GM08714 (cell line): ENCODE results near the gene CYP2W1.

ENCODE experiments used
- H3K4me3 ChIP-seq: fragments of 200-500 bp; sonication (Bioruptor generic); 2 replicates; pipeline ENCODE4 v1.5.1; 2014; ENCODE audit warnings: mild to moderate bottlenecking, low read length, inconsistent platforms
- ZNF274 ChIP-seq: IDR thresholded peaks from 2 replicates; pipeline ENCODE4 v1.6.1; 2012; ENCODE audit warnings: mild to moderate bottlenecking, low read depth, low read length

Gene CYP2W1

DNA sequence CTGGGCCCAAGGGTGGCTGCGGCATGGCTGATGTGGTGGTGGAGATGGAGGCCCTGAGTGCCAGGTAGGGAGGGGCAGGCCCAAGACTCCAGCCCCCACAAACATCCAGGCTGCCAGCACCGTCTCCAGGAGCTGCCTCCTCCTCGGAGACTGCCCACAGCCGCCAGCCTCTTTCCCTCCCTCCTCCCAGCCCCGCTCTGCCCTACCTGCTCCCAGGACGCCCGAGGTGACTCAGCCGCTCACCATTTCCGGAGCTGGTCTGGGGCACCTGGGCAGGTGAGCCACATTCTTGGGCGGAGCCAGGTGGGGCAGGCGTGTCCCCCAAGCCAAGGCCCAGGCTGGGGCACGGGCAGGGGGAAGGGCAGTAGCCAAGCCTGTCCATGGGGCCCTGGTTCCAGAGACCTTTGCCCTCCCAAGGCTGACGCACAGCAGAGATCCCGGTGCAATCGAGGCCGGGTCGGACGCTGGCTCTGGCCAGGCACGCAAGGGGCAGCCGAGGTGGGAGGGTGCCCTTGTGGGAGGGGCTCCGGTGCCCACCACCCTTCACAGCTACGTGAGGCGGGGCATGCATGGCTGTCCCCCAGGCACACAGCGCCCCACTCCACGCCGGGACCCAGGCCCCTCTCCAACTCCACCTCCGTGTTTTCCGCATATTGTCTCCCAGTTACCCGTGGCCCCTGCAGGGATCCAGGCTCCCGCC is 37.3 kb upstream of the CYP2W1 start:
- no peak for TF ChIP-seq ZNF274
- no peak overlapping the region for H3K4me3 ChIP-seq

GRCh38 chr7:946256-946996 is 36.6 kb upstream of the CYP2W1 start:
- no peak overlapping the region for H3K4me3 ChIP-seq
- no peak for TF ChIP-seq ZNF274

DNA sequence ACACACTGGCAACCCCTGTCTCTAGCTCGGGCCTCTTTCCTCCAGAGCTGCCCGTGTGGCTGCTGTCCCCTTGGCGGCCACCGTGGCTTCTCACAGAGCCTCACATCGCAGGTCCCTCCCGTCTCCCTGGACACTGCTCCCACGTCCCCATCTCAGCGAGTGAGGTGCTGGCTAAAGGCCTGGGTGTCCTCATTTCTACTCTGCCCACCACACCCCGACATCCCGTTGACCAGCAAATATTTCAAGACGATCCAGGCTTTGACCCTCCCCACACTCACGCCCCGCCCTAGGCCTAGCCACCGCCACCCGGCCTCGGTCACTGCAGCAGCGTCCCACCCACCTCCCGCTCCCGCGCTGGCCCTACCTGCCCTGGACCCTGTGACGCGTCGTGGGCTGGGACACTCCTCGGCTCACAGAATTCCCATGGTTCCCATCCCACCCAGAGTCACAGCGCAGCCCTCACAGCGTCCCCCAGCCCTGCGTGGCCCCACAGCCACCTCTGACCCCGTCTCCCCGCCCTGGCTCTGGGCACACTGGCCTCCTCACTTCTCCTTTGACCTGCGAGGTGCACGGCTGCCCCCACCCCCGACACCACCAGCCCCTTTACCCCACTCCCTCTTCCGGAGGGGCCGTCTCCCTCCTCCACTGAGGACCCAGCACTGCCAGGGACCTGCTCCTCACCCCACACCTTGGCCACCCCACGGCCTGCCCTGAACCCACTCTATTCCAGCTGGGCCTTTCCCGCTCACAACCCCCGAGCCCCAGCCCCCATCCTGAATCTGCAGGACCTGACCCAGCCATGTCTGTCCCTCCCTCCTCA is 35.4 kb upstream of the CYP2W1 start:
- H3K4me3 ChIP-seq = no peak overlapping the region
- TF ChIP-seq ZNF274 = no peak

DNA sequence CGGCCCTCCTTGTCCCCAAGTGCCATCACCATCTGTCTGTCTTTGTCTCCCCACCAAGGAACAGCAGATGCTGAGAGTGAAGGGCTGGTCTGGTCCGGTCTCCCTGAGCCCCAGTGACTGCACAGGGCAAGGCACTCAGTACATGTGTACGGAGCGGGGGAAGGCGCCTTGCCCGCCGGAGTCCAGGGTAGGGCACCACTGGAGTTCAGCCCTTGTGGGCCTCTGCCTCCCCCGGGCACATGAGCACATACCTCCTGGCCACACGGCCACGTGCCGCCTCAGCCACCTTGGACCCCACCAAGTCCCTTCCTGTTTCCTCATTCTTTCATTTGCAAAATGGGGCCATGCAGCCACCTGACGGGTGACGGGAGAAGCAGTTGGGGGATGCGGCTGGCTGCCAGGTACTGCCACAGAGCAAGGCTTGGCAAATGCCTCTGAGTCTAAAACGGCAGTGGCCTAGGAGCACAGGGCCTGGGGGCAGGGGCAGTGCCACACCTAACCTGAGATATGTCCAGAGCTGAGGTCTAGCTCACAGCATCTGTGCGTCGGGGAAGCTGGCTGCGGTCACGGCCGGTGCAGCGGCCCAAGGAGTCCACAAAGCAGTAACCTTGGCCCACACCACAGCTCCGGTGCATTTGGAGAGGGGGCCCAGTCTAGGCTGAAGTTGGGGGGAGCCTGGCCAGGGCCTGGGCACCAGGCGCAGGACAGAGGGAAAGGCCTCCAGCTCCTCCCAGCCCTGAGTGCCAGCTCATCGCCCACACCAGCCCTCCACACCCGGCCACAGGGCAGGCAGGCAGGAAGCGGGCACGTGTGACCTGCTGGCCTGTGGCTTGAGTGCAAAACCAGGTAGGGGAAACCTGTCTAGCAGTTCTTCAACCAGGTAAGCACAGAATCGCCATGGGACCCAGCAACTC is 33.7 kb upstream of the CYP2W1 start:
- TF ChIP-seq ZNF274 = no peak
- no peak overlapping the region for H3K4me3 ChIP-seq

DNA sequence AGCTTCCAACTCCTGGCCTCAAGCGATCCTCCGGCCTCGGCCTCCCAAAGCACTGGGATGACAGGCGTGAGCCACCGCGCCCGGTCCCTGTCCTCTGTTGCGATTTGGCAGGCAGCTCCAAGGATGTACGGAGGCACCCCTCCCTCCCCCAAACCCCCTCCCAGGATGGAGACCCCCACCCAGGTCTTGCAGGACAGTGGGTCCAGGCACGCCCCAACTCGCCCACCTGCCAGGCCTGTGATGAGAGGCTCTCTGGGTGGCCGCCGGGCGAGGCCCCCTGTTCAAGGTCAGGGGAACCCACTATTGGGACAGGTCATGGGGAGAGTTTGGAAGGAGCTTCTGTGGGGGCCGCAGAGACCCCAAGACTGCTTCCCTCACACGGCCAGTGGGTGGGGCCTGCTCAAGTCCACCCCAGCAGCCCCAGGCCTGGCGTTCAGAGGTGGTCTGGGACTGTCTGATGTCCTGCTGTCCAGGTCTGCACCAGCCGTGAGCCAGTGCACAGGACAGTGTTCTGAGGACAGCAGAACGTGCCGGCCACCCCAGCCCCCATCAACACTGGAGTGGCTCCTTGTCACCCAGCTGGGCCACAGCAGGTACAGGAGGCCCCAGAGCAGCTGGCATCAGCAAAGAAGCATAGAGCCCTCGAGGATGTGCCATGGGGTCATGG is 31.0 kb upstream of the CYP2W1 start:
- no peak for TF ChIP-seq ZNF274
- H3K4me3 ChIP-seq = no peak overlapping the region

- H3K4me3 ChIP-seq = peak overlapping the region; percentile 64; the same call in 1 of the 2 replicates
- no peak for TF ChIP-seq ZNF274
Measured at GRCh38 chr7:952548-953441, 30.2 kb upstream of the CYP2W1 start.

GRCh38 chr7:953547-954327 is 29.2 kb upstream of the CYP2W1 start:
- H3K4me3 ChIP-seq = peak overlapping the region; percentile 64
- no peak for TF ChIP-seq ZNF274

GRCh38 chr7:954330-955238 is 28.4 kb upstream of the CYP2W1 start, which contains the start of gene ADAP1:
Gene ADAP1 (minus strand): TSS chr7:954680. CDS start chr7:954477, 203 bp downstream.
- peak within 1 kb of the TSS; percentile 64 for H3K4me3 ChIP-seq
- TF ChIP-seq ZNF274 = no peak

GRCh38 chr7:956031-956430 is 26.9 kb upstream of the CYP2W1 start:
- no peak overlapping the region for H3K4me3 ChIP-seq
- no peak for TF ChIP-seq ZNF274

- no peak overlapping the region for H3K4me3 ChIP-seq
Measured at GRCh38 chr7:957418-958220, 25.4 kb upstream of the CYP2W1 start.

More at GRCh38 chr7:957418-958220, 25.4 kb upstream of the CYP2W1 start:
- TF ChIP-seq ZNF274 = no peak
